Activated CD8-positive, alpha-beta memory T cell treated with anti-CD3 and anti-CD28 coated beads, Interleukin-2, amount 50 U/mL, for 1 hour (primary cell): ENCODE results near the gene MAMDC2.

Experiments
- DNase-seq: peaks from one replicate; pipeline ENCODE4 v3.0.0-alpha.2; 2020; ENCODE audit errors: extremely low read depth

MAMDC2 gene

GRCh38 chr9:70134360-70134759, 90.7 kb downstream of the MAMDC2 start:
- DNase-seq, result no peak

DNA sequence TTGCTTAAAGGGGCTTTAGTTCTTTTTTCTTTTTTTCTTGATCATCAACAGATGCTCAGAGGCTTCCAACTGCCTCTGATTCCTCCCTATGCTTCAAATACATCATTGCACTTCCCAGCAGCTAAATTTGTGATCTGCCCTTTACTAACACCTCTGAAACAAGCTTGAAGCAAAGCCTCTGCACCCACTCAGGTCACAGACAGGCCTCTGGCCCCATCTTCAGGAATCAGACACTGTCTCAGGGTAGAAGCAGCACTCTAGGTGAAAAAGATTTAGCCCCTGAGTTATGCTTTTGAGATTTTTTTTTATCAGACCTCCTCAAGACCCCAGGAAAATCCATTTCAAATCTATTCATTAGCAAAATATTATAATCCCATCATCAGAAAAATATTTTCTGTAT, 91.5 kb downstream of the MAMDC2 start:
- DNase-seq, result no peak

GRCh38 chr9:70136632-70137031, 93.0 kb downstream of the MAMDC2 start:
- no peak for DNase-seq

DNA sequence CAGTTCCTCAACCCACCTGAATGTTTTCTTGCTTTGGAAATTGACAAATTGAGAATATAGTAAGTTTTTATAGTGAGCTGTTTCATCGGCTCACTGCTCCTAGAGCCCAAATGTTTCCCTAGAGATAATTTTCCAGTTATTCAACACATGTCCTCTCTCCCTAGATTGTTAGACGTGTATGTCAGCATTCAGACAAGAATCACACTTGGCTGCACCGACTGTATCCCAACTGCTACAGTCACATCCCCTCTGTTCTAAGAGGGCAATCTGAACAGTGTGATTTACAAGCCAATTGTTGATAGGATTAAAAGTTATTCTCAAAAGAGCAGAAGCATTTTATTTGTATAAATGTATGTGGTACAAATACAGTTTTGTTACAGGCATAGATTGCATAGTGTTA, 93.9 kb downstream of the MAMDC2 start:
- no peak for DNase-seq

GRCh38 chr9:70142101-70142500, 98.5 kb downstream of the MAMDC2 start:
- no peak for DNase-seq

- no peak for DNase-seq
Observed at GRCh38 chr9:70143394-70144130, 99.9 kb downstream of the MAMDC2 start.

DNA sequence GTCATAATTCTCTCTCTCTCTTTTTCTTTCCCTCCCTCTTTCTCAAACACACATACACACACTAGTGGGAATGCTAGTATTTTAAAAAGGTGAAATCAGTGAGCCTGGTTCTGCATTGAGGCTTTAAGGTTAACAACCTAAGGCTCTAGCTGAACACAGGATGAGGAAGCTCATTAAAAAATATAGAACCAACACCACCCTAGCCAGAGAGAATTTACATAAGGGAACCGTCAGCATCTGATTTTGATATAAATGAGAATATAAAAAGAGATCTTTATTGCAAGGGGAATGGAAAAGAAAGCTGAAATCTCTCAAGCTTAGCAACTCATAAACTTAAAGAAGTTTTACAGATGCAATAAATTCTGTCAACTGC, 100.5 kb downstream of the MAMDC2 start:
- no peak for DNase-seq

DNA sequence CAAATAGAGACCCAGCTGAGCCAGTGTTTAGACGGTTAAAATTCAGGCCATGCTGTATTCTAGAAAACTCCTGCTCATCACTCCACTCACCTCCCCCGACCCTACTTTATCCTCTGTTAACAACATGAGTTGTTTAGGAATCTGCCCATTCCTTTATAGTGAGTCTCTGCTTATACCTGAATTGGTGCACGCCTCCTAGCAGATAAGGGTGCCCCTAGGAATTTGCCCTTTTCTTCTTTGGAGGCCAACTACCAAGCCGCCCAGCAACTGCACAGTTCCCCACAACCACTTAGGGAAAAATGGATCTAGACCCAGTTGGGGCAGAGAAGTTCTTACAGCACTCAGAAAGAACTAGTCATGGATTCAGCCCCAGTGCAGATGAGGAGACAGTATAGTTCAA, 102.3 kb downstream of the MAMDC2 start:
- no peak for DNase-seq

GRCh38 chr9:70147196-70147595, 103.5 kb downstream of the MAMDC2 start:
- DNase-seq, result no peak

GRCh38 chr9:70147651-70148050, 104.0 kb downstream of the MAMDC2 start:
- DNase-seq, result no peak

- DNase-seq, result no peak
Observed at GRCh38 chr9:70152350-70152749, 108.7 kb downstream of the MAMDC2 start.

DNA sequence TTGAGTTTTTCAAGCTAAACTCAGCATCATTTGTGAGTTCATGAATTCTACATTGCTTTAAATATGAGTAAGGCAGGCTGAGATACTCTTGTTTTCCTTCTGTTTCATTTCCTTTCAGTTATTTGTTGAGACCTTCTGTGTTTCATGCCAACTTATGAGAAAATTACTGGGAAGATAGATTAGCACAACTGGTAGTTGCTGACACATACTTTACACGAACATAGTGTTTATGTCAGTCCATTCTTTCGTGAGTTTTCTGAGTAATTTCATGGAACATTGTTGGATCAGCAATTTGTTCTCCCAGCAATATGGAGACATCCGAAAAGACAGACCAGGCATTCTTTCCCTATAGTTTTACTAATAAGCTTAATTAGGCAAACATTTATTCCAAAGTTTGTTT, 113.1 kb downstream of the MAMDC2 start:
- no peak for DNase-seq

- no peak for DNase-seq
Observed at GRCh38 chr9:70159630-70160029, 116.0 kb downstream of the MAMDC2 start.

DNA sequence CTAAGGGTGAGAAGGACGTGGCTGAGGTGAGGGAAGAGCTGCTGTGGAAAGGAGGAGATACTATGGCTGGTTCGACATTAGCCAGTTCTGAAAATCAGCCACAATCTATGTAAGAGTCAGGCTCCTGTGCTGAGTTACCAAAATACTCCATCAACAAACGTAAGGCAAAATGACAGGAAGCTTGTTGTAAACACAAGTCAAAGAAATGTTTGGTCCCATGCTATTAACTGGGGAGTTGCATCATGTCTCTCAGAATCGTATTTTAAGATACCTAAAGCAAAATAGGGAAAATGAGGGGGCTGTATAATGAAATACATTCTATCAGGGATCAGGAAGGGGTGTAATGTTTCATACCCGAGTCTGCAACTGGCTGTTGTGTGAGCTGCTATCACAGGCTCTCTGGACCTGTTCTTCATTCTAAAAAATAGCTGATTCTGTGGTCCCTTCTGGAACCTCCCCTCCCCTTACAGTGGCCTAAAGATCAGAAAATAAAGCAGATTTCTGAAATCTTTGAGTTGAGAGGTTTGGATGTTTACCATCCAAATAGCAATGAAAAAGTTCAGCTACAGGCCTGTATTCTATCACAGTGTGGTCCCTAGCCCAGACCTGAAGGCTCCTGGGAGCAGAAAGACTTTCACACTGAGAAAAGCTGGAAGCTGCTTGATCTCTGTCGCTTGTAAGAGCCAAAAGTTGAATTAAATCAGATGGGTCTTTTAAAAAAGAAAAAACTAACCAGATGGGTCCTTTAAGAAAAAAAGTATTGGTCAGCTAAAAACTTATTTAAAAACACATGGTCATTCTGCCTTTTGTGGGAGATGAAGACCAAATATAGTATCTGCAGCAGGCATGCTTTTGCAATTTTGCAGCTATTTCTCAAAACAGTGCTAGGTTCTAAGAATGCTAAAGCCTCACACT, 117.3 kb downstream of the MAMDC2 start:
- no peak for DNase-seq

GRCh38 chr9:70165006-70165602, 121.5 kb downstream of the MAMDC2 start:
- DNase-seq, result no peak

GRCh38 chr9:70168521-70168920, 124.9 kb downstream of the MAMDC2 start:
- no peak for DNase-seq

- DNase-seq, result no peak
Observed at GRCh38 chr9:70169222-70169621, 125.6 kb downstream of the MAMDC2 start.

GRCh38 chr9:70170151-70170790, 126.6 kb downstream of the MAMDC2 start:
- no peak for DNase-seq

DNA sequence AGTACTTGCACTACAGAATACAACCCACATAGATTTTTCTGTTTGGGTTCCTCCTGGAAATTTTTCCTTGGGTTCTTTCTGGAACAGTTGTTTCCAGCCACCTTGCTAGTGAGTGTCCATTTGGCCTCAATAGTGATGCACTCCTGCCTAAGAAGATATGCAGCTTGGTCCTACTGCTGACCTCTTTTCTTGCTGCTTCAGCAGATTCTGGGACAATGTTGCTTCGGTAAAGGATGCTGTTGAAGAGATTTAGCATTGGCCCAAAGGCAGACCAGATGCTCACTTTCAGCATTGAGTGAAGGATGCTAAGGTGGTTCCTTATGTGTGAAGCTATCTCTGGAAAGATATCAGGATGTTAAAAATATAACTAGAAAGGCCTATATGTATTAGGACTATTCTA, 128.9 kb downstream of the MAMDC2 start:
- no peak for DNase-seq

- DNase-seq, result no peak
Observed at GRCh38 chr9:70177121-70177520, 133.5 kb downstream of the MAMDC2 start.

GRCh38 chr9:70192707-70193106, 149.1 kb downstream of the MAMDC2 start:
- DNase-seq, result no peak

GRCh38 chr9:70195456-70195855, 151.8 kb downstream of the MAMDC2 start:
- no peak for DNase-seq
